ENCODE results near the gene PDGFRB.

PDGFRB gene

GRCh38 chr5:150155258-150156026 lies at the start of gene PDGFRB:
TSS of gene PDGFRB (minus strand) at chr5:150155845. CDS start at chr5:150137047, 18,798 bp downstream.
- no peak for TF ChIP-seq CTCF (IDR thresholded peaks at IDR 0.05; ENCODE audit: insufficient read depth, low read length, poor library complexity, severe bottlenecking)
- TF ChIP-seq EZH2phosphoT487 (conservative IDR thresholded peaks at IDR 0.05; ENCODE audit: low read length) = no peak
- no peaks in the 10 kb centered on the region for H3F3A ChIP-seq (ENCODE audit: insufficient read depth)
- no peak within 1 kb of the TSS for H3K4me3 ChIP-seq (ENCODE audit: insufficient read depth, low read length, poor library complexity, severe bottlenecking)
- H2AFZ ChIP-seq (ENCODE audit: low read depth, low read length, severe bottlenecking) = no peak within 1 kb of the TSS
- no peaks in the 10 kb centered on the region for H3K79me2 ChIP-seq (ENCODE audit: insufficient read depth, low read length)
- no peaks in the 10 kb centered on the region for H3K9me3 ChIP-seq (ENCODE audit: insufficient read depth, low read length)
- no peak within 1 kb of the TSS for H3K9ac ChIP-seq (ENCODE audit: low read length)
- H3K9me2 ChIP-seq (replicated peaks; ENCODE audit: insufficient read depth, low read length) = no peaks in the 10 kb centered on the region
- no peaks in the 10 kb centered on the region for H4K20me1 ChIP-seq (ENCODE audit: low read depth, low read length)
- H3K27me3 ChIP-seq (ENCODE audit: low read length) = no peaks in the 10 kb centered on the region
- no peak within 1 kb of the TSS for H3K4me2 ChIP-seq (ENCODE audit: low read depth, low read length, poor library complexity, severe bottlenecking)
- H3K27ac ChIP-seq (ENCODE audit: low read depth, low read length) = no peak within 1 kb of the TSS
- no peaks in the 10 kb centered on the region for H3K36me3 ChIP-seq (ENCODE audit: low read length)

- Histone ChIP-seq H2AFZ (ENCODE audit: low read depth, low read length, severe bottlenecking) (no peak overlapping the region), H3K27ac (ENCODE audit: low read depth, low read length) (no peak overlapping the region), H3K9me3 (ENCODE audit: insufficient read depth, low read length) (no peaks in the 10 kb centered on the region), H3K4me2 (ENCODE audit: low read depth, low read length, poor library complexity, severe bottlenecking) (no peak overlapping the region), H4K20me1 (ENCODE audit: low read depth, low read length) (no peaks in the 10 kb centered on the region), H3K36me3 (ENCODE audit: low read length) (no peaks in the 10 kb centered on the region), H3K9ac (ENCODE audit: low read length) (no peak overlapping the region), H3K9me2 (replicated peaks; ENCODE audit: insufficient read depth, low read length) (no peaks in the 10 kb centered on the region), H3K27me3 (ENCODE audit: low read length) (no peaks in the 10 kb centered on the region), H3K4me3 (ENCODE audit: insufficient read depth, low read length, poor library complexity, severe bottlenecking) (no peak overlapping the region), H3K79me2 (ENCODE audit: insufficient read depth, low read length) (no peaks in the 10 kb centered on the region), H3F3A (ENCODE audit: insufficient read depth) (no peaks in the 10 kb centered on the region)
- TF ChIP-seq CTCF (IDR thresholded peaks at IDR 0.05; ENCODE audit: insufficient read depth, low read length, poor library complexity, severe bottlenecking) = no peak
- no peak for TF ChIP-seq EZH2phosphoT487 (conservative IDR thresholded peaks at IDR 0.05; ENCODE audit: low read length)
Observed at GRCh38 chr5:150204590-150204960, 48.9 kb upstream of the PDGFRB start.

GRCh38 chr5:150203832-150204589 lies 48.4 kb upstream of the PDGFRB start:
- Histone ChIP-seq H3K36me3 (ENCODE audit: low read length) (no peaks in the 10 kb centered on the region), H3K9me3 (ENCODE audit: insufficient read depth, low read length) (no peaks in the 10 kb centered on the region), H3K9ac (ENCODE audit: low read length) (no peak overlapping the region), H3K79me2 (ENCODE audit: insufficient read depth, low read length) (no peaks in the 10 kb centered on the region), H3K9me2 (replicated peaks; ENCODE audit: insufficient read depth, low read length) (no peaks in the 10 kb centered on the region), H3K27ac (ENCODE audit: low read depth, low read length) (no peak overlapping the region), H4K20me1 (ENCODE audit: low read depth, low read length) (no peaks in the 10 kb centered on the region), H3K27me3 (ENCODE audit: low read length) (no peaks in the 10 kb centered on the region), H3K4me3 (ENCODE audit: insufficient read depth, low read length, poor library complexity, severe bottlenecking) (no peak overlapping the region), H3F3A (ENCODE audit: insufficient read depth) (no peaks in the 10 kb centered on the region), H3K4me2 (ENCODE audit: low read depth, low read length, poor library complexity, severe bottlenecking) (no peak overlapping the region), H2AFZ (ENCODE audit: low read depth, low read length, severe bottlenecking) (no peak overlapping the region)
- TF ChIP-seq CTCF (IDR thresholded peaks at IDR 0.05; ENCODE audit: insufficient read depth, low read length, poor library complexity, severe bottlenecking) (no peak), EZH2phosphoT487 (conservative IDR thresholded peaks at IDR 0.05; ENCODE audit: low read length) (no peak)

All from SU-DHL-6 (cell line).